Neuronal stem cell (in vitro differentiated cells): ENCODE results near the gene CCER1.
A peak's percentile ranks its signal among the peaks of the same experiment; 100 is the strongest.

Experiments
- DNase-seq: peaks from one replicate; pipeline ENCODE4 v3.0.0-alpha.2; 2013; ENCODE audit warnings: low spot score
- H2AFZ ChIP-seq: one replicate; pipeline ENCODE4 v1.6.1; 2013; ENCODE audit warnings: mild to moderate bottlenecking, low read length, inconsistent platforms
- H2AK5ac ChIP-seq: 2 replicates; pipeline ENCODE4 v1.6.1; 2013; ENCODE audit warnings: low read depth, mild to moderate bottlenecking, inconsistent platforms, low read length, moderate library complexity, mixed read lengths
- H2BK120ac ChIP-seq: 2 replicates; pipeline ENCODE4 v1.6.1; 2013; ENCODE audit warnings: low read depth, mild to moderate bottlenecking, inconsistent platforms, low read length, moderate library complexity, mixed read lengths
- H2BK12ac ChIP-seq: one replicate; pipeline ENCODE4 v1.6.1; 2013; ENCODE audit warnings: low read length, inconsistent platforms
- H2BK15ac ChIP-seq: 2 replicates; pipeline ENCODE4 v1.6.1; 2013; ENCODE audit warnings: mild to moderate bottlenecking, low read length, inconsistent platforms, mixed read lengths
- H2BK5ac ChIP-seq: one replicate; pipeline ENCODE4 v1.6.1; 2013; ENCODE audit warnings: inconsistent platforms, mild to moderate bottlenecking, low read length, moderate library complexity
- H3K14ac ChIP-seq: one replicate; pipeline ENCODE4 v1.6.1; 2013; ENCODE audit warnings: low read length, inconsistent platforms
- H3K18ac ChIP-seq: 2 replicates; pipeline ENCODE4 v1.6.1; 2013; ENCODE audit warnings: low read length, inconsistent platforms
- H3K23ac ChIP-seq: 2 replicates; pipeline ENCODE4 v1.6.1; 2013; ENCODE audit warnings: low read depth, mild to moderate bottlenecking, mixed read lengths, low read length, inconsistent platforms; ENCODE audit not compliant: poor library complexity
- H3K27ac ChIP-seq: replicated peaks from 3 replicates; pipeline ENCODE4 v1.5.1; 2013; ENCODE audit warnings: low read length, inconsistent platforms
- H3K27me3 ChIP-seq, 3 experiments: 2 replicates each; pipeline ENCODE4 v1.6.1; 2013; ENCODE audit warnings: low read length in 3 of 3, mild to moderate bottlenecking in 2 of 3, inconsistent platforms in 1 of 3, low read depth in 1 of 3, mixed read lengths in 1 of 3, moderate library complexity in 1 of 3; ENCODE audit not compliant: control insufficient read depth in 3 of 3, insufficient read depth in 3 of 3
- H3K36me3 ChIP-seq, 2 donors: replicated peaks in 1 of 2; 2 replicates each; pipeline ENCODE4 v1.6.1; 2013; ENCODE audit warnings: low read length in 2 of 2; ENCODE audit not compliant: control insufficient read depth in 2 of 2, insufficient read depth in 2 of 2
- H3K4ac ChIP-seq: 2 replicates; pipeline ENCODE4 v1.6.1; 2013; ENCODE audit warnings: inconsistent platforms, mild to moderate bottlenecking, low read length, moderate library complexity
- H3K4me1 ChIP-seq, 2 donors: 1 replicate in 1 of 2; 2 replicates in 1 of 2; pipeline ENCODE4 v1.6.1; 2013; ENCODE audit warnings: low read length in 2 of 2, low read depth in 1 of 2; ENCODE audit not compliant: control insufficient read depth in 2 of 2, insufficient read depth in 1 of 2
- H3K4me2 ChIP-seq: one replicate; pipeline ENCODE4 v1.6.1; 2013; ENCODE audit warnings: mild to moderate bottlenecking, low read length, inconsistent platforms; ENCODE audit not compliant: insufficient read depth, poor library complexity, severe bottlenecking
- H3K4me3 ChIP-seq, 2 donors: 2 replicates each; pipeline ENCODE4 v1.5.1; 2013; ENCODE audit warnings: low read length in 2 of 2, mild to moderate bottlenecking in 2 of 2, inconsistent platforms in 1 of 2, moderate library complexity in 1 of 2
- H3K79me1 ChIP-seq: one replicate; pipeline ENCODE4 v1.6.1; 2013; ENCODE audit warnings: low read depth, mild to moderate bottlenecking, inconsistent platforms, low read length, moderate library complexity
- H3K9ac ChIP-seq: one replicate; pipeline ENCODE4 v1.6.1; 2013; ENCODE audit warnings: mild to moderate bottlenecking, low read depth, low read length, inconsistent platforms; ENCODE audit not compliant: poor library complexity
- H3K9me3 ChIP-seq, 2 donors: replicated peaks in 1 of 2; 2 replicates each; pipeline versions ENCODE3 to v1.6.1; 2013; ENCODE audit warnings: low read length in 2 of 2, mild to moderate bottlenecking in 2 of 2, inconsistent platforms in 1 of 2, low read depth in 1 of 2, mixed read lengths in 1 of 2, moderate library complexity in 1 of 2; ENCODE audit not compliant: control insufficient read depth in 2 of 2, insufficient read depth in 1 of 2
- H4K8ac ChIP-seq: one replicate; pipeline ENCODE4 v1.6.1; 2013; ENCODE audit warnings: low read depth, mild to moderate bottlenecking, inconsistent platforms, low read length, moderate library complexity
- H4K91ac ChIP-seq: one replicate; pipeline ENCODE4 v1.6.1; 2013; ENCODE audit warnings: low read length, low read depth, mild to moderate bottlenecking, inconsistent platforms; ENCODE audit not compliant: poor library complexity
- WGBS, 2 donors: extraction: QIAGEN DNeasy Blood & Tissue Kit; methylation state at CpG; one replicate each; pipeline ENCODE4 v1.1.7; 2013; ENCODE audit warnings: missing lambda C conversion rate in 2 of 2, mixed read lengths in 1 of 2; ENCODE audit not compliant: insufficient read length in 2 of 2, insufficient replicate concordance in 1 of 2; ENCODE audit errors: extremely low coverage in 2 of 2; 5-methylcytosine and 5-hydroxymethylcytosine counted together

Gene CCER1

GRCh38 chr12:90970911-90971310 is 15.9 kb upstream of the CCER1 start:
- H3K36me3 ChIP-seq: no peaks in the 10 kb centered on the region
- H2BK120ac ChIP-seq: no peak overlapping the region
- no peak overlapping the region for H3K4me2 ChIP-seq
- no peak overlapping the region for H2BK12ac ChIP-seq
- no peak overlapping the region for H4K8ac ChIP-seq
- no peak overlapping the region for H2AK5ac ChIP-seq
- H2BK5ac ChIP-seq: no peak overlapping the region
- H4K91ac ChIP-seq: no peak overlapping the region
- no peak overlapping the region for H3K18ac ChIP-seq
- no peak overlapping the region for H3K27ac ChIP-seq
- DNase-seq: no peak
- no peaks in the 10 kb centered on the region for H3K79me1 ChIP-seq
- no peak overlapping the region for H2BK15ac ChIP-seq
- no peaks in the 10 kb centered on the region for H3K27me3 ChIP-seq
- no peak overlapping the region for H3K9ac ChIP-seq
- no peak overlapping the region for H3K4me3 ChIP-seq
- H3K9me3 ChIP-seq: no peaks in the 10 kb centered on the region
- H3K23ac ChIP-seq: no peak overlapping the region
- no peak overlapping the region for H3K4ac ChIP-seq
- H3K4me1 ChIP-seq: no peaks in the 10 kb centered on the region
- H2AFZ ChIP-seq: peak overlapping the region; percentile 7
- no peak overlapping the region for H3K14ac ChIP-seq

DNA sequence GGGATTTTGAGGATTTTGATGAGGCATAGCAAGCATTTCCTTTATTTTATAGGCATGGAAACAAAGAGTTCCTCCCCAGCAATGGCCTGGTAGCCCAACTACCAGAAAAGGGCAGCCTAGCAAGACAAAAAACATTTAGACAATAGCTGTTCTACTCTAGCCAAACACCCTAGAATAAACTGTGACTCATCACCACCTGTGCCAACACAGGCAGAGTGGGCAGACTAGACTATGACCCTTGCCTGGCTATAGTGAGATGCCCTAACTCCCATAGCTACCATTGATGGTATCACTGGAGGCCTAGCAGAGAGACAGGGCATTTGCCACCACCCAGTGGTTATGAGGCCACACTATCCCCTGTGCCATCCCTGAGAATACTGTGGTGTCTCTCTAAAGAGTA is 15.5 kb upstream of the CCER1 start:
- Histone ChIP-seq H3K23ac (no peak overlapping the region), H3K36me3 (no peaks in the 10 kb centered on the region), H2BK120ac (no peak overlapping the region), H3K79me1 (no peaks in the 10 kb centered on the region), H3K4ac (no peak overlapping the region), H3K4me3 (no peak overlapping the region), H3K27ac (no peak overlapping the region), H4K8ac (no peak overlapping the region), H3K27me3 (no peaks in the 10 kb centered on the region), H3K4me1 (no peaks in the 10 kb centered on the region), H2AK5ac (no peak overlapping the region), H2BK12ac (no peak overlapping the region), H3K9me3 (no peaks in the 10 kb centered on the region), H2BK15ac (no peak overlapping the region), H4K91ac (no peak overlapping the region), H3K18ac (no peak overlapping the region), H2AFZ (no peak overlapping the region), H3K4me2 (no peak overlapping the region), H2BK5ac (no peak overlapping the region), H3K14ac (no peak overlapping the region), H3K9ac (no peak overlapping the region)
- no peak for DNase-seq

GRCh38 chr12:90969851-90970250 is 14.9 kb upstream of the CCER1 start:
- H3K36me3 ChIP-seq: no peaks in the 10 kb centered on the region
- DNase-seq: no peak
- WGBS, 2 donors: no CpG with 5 or more reads among the region's 2 CpGs

GRCh38 chr12:90969346-90969745 is 14.4 kb upstream of the CCER1 start:
- Histone ChIP-seq H3K79me1 (no peaks in the 10 kb centered on the region), H3K23ac (no peak overlapping the region), H4K91ac (no peak overlapping the region), H2BK12ac (no peak overlapping the region), H3K14ac (no peak overlapping the region), H2AK5ac (no peak overlapping the region), H3K27me3 (no peaks in the 10 kb centered on the region), H2BK120ac (no peak overlapping the region), H3K4me2 (no peak overlapping the region), H3K4ac (no peak overlapping the region), H4K8ac (no peak overlapping the region), H2BK5ac (no peak overlapping the region), H3K9me3 (no peaks in the 10 kb centered on the region), H3K27ac (no peak overlapping the region), H3K9ac (no peak overlapping the region), H3K18ac (no peak overlapping the region), H3K4me1 (no peaks in the 10 kb centered on the region), H2AFZ (no peak overlapping the region), H2BK15ac (no peak overlapping the region), H3K4me3 (no peak overlapping the region), H3K36me3 (no peaks in the 10 kb centered on the region)
- WGBS, 2 donors: no CpG with 5 or more reads among the region's 1 CpG
- no peak for DNase-seq

More at GRCh38 chr12:90969851-90970250, 14.9 kb upstream of the CCER1 start:
- no peak overlapping the region for H3K23ac ChIP-seq
- no peak overlapping the region for H2BK12ac ChIP-seq
- no peak overlapping the region for H2BK120ac ChIP-seq
- no peak overlapping the region for H4K91ac ChIP-seq
- H2BK15ac ChIP-seq: no peak overlapping the region
- no peaks in the 10 kb centered on the region for H3K79me1 ChIP-seq
- no peak overlapping the region for H2BK5ac ChIP-seq
- no peak overlapping the region for H2AK5ac ChIP-seq
- no peak overlapping the region for H3K4me2 ChIP-seq
- H3K4me3 ChIP-seq: no peak overlapping the region
- H3K18ac ChIP-seq: no peak overlapping the region
- no peak overlapping the region for H3K27ac ChIP-seq
- no peak overlapping the region for H3K14ac ChIP-seq
- no peaks in the 10 kb centered on the region for H3K27me3 ChIP-seq
- no peak overlapping the region for H4K8ac ChIP-seq
- no peak overlapping the region for H3K9ac ChIP-seq
- H2AFZ ChIP-seq: no peak overlapping the region
- H3K4ac ChIP-seq: no peak overlapping the region
- H3K9me3 ChIP-seq: no peaks in the 10 kb centered on the region
- no peaks in the 10 kb centered on the region for H3K4me1 ChIP-seq
